RWPE2 (cell line): ENCODE measurements around the gene CARHSP1.

Source experiments
- ATAC-seq: fragments of 200-7000 bp; cut with Tn5 transposase; 3 replicates; pipeline ENCODE4 v1.9.1; 2021; ENCODE audit warnings: low read depth
- DNase-seq: peaks from one replicate; pipeline ENCODE4 v3.0.0-alpha.2; 2020; ENCODE audit warnings: low spot score
- H3K27ac ChIP-seq: fragments of 450-650 bp; 2 replicates; pipeline ENCODE4 v1.5.1; 2017; ENCODE audit warnings: mild to moderate bottlenecking; ENCODE audit not compliant: poor library complexity, severe bottlenecking
- H3K27me3 ChIP-seq: fragments of 250-450 bp; sonication (Bioruptor Pico); 2 replicates; pipeline ENCODE4 v1.5.1; 2021; ENCODE audit warnings: mild to moderate bottlenecking, moderate library complexity; ENCODE audit not compliant: insufficient read depth, poor library complexity, severe bottlenecking
- H3K36me3 ChIP-seq: fragments of 250-450 bp; sonication (Bioruptor Pico); 2 replicates; pipeline ENCODE4 v1.5.1; 2020; ENCODE audit warnings: low read depth, mild to moderate bottlenecking, moderate library complexity
- H3K4me1 ChIP-seq: fragments of 250-450 bp; sonication (Bioruptor Pico); 2 replicates; pipeline ENCODE4 v1.5.1; 2021; ENCODE audit warnings: mild to moderate bottlenecking, moderate library complexity; ENCODE audit not compliant: insufficient read depth, poor library complexity, severe bottlenecking
- H3K4me3 ChIP-seq: fragments of 250-450 bp; sonication (Bioruptor Pico); 2 replicates; pipeline ENCODE4 v1.5.1; 2021; ENCODE audit warnings: mild to moderate bottlenecking, moderate library complexity; ENCODE audit not compliant: severe bottlenecking
- H3K9me3 ChIP-seq: fragments of 250-450 bp; sonication (Bioruptor Pico); 2 replicates; pipeline ENCODE4 v1.5.1; 2021; ENCODE audit warnings: mild to moderate bottlenecking, moderate library complexity; ENCODE audit not compliant: severe bottlenecking
- TF ChIP-seq, protein P1 (sequence below): fragments of 450-650 bp; IDR thresholded peaks from one replicate; pipeline ENCODE4 v1.5.1; 2017; ENCODE audit warnings: mild to moderate bottlenecking, moderate library complexity; ENCODE audit not compliant: poor library complexity, severe bottlenecking

CARHSP1 gene

GRCh38 chr16:8826278-8826879 is 42.4 kb downstream of the CARHSP1 start:
- no peak for DNase-seq
- TF ChIP-seq, protein P1, sequence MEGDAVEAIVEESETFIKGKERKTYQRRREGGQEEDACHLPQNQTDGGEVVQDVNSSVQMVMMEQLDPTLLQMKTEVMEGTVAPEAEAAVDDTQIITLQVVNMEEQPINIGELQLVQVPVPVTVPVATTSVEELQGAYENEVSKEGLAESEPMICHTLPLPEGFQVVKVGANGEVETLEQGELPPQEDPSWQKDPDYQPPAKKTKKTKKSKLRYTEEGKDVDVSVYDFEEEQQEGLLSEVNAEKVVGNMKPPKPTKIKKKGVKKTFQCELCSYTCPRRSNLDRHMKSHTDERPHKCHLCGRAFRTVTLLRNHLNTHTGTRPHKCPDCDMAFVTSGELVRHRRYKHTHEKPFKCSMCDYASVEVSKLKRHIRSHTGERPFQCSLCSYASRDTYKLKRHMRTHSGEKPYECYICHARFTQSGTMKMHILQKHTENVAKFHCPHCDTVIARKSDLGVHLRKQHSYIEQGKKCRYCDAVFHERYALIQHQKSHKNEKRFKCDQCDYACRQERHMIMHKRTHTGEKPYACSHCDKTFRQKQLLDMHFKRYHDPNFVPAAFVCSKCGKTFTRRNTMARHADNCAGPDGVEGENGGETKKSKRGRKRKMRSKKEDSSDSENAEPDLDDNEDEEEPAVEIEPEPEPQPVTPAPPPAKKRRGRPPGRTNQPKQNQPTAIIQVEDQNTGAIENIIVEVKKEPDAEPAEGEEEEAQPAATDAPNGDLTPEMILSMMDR: no peak
- Histone ChIP-seq H3K36me3 (peaks cover 75% of the 10 kb centered on the region), H3K4me3 (no peak overlapping the region), H3K4me1 (peaks cover 12% of the 10 kb centered on the region), H3K27ac (peak overlapping the region; percentile 20), H3K9me3 (no peaks in the 10 kb centered on the region), H3K27me3 (no peaks in the 10 kb centered on the region)
- no peak for ATAC-seq

DNA sequence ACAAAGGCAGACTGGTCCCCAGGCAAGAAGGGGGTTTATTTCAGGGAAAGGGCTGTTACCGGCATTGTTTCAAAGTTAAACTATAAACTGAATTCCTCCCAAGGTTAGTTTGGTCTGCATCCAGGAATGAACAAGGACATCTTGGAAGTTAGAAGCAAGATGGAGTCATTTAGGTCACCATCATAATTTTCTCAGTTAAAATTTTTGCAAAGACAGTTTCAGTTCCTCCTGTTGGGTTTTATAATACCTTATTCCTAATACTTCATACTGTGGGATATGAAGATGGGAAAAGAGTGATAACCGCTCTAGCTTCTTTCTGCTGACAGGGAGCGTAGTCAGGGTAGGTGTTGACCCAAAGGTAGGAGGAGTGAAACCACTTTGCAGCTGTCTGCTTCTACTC is 46.4 kb downstream of the CARHSP1 start:
- Histone ChIP-seq H3K27me3 (no peaks in the 10 kb centered on the region), H3K4me1 (no peaks in the 10 kb centered on the region), H3K9me3 (no peaks in the 10 kb centered on the region), H3K27ac (no peak overlapping the region), H3K36me3 (peaks cover 79% of the 10 kb centered on the region), H3K4me3 (no peak overlapping the region)
- DNase-seq (no peak), ATAC-seq (no peak)
- TF ChIP-seq, protein P1: no peak

- no peak overlapping the region for H3K27ac ChIP-seq
- H3K27me3 ChIP-seq: no peaks in the 10 kb centered on the region
- no peaks in the 10 kb centered on the region for H3K9me3 ChIP-seq
- DNase-seq (no peak), ATAC-seq (no peak)
- no peak overlapping the region for H3K4me3 ChIP-seq
- H3K4me1 ChIP-seq: no peaks in the 10 kb centered on the region
- TF ChIP-seq, protein P1: no peak
- H3K36me3 ChIP-seq: peaks cover 88% of the 10 kb centered on the region
These were observed 49.3 kb downstream of the CARHSP1 start for GRCh38 chr16:8819411-8820034.

DNA sequence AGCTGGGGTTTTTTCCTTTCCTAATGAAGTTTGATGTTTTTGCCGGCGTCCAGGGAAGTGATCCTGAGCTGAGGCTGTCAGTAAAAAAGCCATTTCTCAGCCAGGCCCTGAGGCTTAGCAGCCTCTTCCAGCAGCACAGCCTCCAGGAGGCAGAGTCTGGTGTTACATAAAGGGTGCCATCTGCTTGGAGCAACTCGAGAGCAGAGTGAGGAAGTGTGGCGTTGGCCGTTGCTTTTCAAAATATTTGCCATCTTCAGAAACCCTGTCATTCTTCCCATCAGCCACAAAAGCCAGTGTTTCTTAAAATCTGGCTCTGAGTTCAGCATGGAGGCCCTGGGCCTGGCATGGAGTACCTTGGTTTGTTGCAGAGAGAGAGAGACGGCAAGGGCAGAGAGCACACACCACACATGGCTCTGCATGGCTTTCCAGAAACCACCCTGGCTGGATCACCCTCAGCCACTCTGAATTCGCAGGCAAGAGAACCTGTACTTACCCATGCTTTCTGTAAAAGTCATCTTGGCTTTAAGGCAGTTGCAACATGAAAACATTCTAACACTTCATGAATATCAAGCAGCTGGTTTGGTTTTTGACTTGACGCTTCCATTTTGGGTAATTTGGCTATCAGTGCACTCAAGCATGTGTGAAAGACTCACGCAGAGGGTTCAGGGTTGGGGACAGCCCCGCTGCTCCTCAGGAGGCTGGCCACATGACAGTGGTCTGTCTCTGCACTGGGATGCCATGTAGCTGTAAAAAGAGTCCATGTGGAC is 50.1 kb downstream of the CARHSP1 start:
- Histone ChIP-seq H3K36me3 (peaks cover 90% of the 10 kb centered on the region), H3K27ac (no peak overlapping the region), H3K4me3 (no peak overlapping the region), H3K9me3 (no peaks in the 10 kb centered on the region), H3K4me1 (no peaks in the 10 kb centered on the region), H3K27me3 (no peaks in the 10 kb centered on the region)
- ATAC-seq (no peak), DNase-seq (no peak)
- TF ChIP-seq, protein P1: no peak
